ENCODE data around the gene COLEC12.

- TF ChIP-seq CTCF (IDR thresholded peaks at IDR 0.05) (no peak), POLR2A (IDR thresholded peaks at IDR 0.05) (no peak)
Measured at GRCh38 chr18:415617-416612, 84.6 kb downstream of the COLEC12 start.

All from thyroid gland (tissue), 4 donors.